H9 (cell line): ENCODE data around the gene GATA3. TPM values are rescaled to one million over a fixed set of nuclear protein-coding genes. Genes with fewer than 3 reads are reported as not detected.

Experiments used
- DNase-seq: peaks from one replicate; pipeline ENCODE4 v3.0.0-alpha.2; 2017
- H2AFZ ChIP-seq: one replicate; pipeline ENCODE4 v1.6.1; 2013; ENCODE audit warnings: mild to moderate bottlenecking, low read length, control low read depth, moderate library complexity
- H2AK5ac ChIP-seq: 2 replicates; pipeline ENCODE4 v1.6.1; 2013; ENCODE audit warnings: low read length, control low read depth, mixed read lengths; ENCODE audit not compliant: insufficient read length
- H2BK120ac ChIP-seq: one replicate; pipeline ENCODE4 v1.6.1; 2013; ENCODE audit warnings: low read depth, mild to moderate bottlenecking, low read length, control low read depth, inconsistent platforms; ENCODE audit not compliant: poor library complexity, severe bottlenecking
- H2BK12ac ChIP-seq: 2 replicates; pipeline ENCODE4 v1.6.1; 2013; ENCODE audit warnings: low read length, control low read depth, mixed read lengths, low read depth; ENCODE audit not compliant: insufficient read length
- H2BK15ac ChIP-seq: 2 replicates; pipeline ENCODE4 v1.6.1; 2013; ENCODE audit warnings: low read depth, low read length, control low read depth
- H2BK20ac ChIP-seq: one replicate; pipeline ENCODE4 v1.6.1; 2013; ENCODE audit warnings: low read depth, mild to moderate bottlenecking, low read length, control low read depth, inconsistent platforms; ENCODE audit not compliant: poor library complexity, severe bottlenecking
- H2BK5ac ChIP-seq: 2 replicates; pipeline ENCODE4 v1.6.1; 2013; ENCODE audit warnings: low read length, control low read depth, mixed read lengths; ENCODE audit not compliant: insufficient read length
- H3K14ac ChIP-seq: 2 replicates; pipeline ENCODE4 v1.6.1; 2013; ENCODE audit warnings: low read length, control low read depth; ENCODE audit not compliant: insufficient read depth
- H3K18ac ChIP-seq: 2 replicates; pipeline ENCODE4 v1.6.1; 2013; ENCODE audit warnings: low read depth, mild to moderate bottlenecking, mixed read lengths, low read length, control low read depth; ENCODE audit not compliant: insufficient read length
- H3K23ac ChIP-seq: 2 replicates; pipeline ENCODE4 v1.6.1; 2013; ENCODE audit warnings: low read length, control low read depth, mixed read lengths, low read depth; ENCODE audit not compliant: insufficient read length
- H3K23me2 ChIP-seq: 2 replicates; pipeline ENCODE4 v1.6.1; 2013; ENCODE audit warnings: low read depth, mild to moderate bottlenecking, mixed read lengths, low read length, control low read depth; ENCODE audit not compliant: insufficient read length, poor library complexity, severe bottlenecking
- H3K27ac ChIP-seq: 2 replicates; pipeline ENCODE4 v1.5.1; 2013; ENCODE audit warnings: low read length, control low read depth, mixed read lengths, low read depth; ENCODE audit not compliant: insufficient read length
- H3K27me3 ChIP-seq: 2 replicates; pipeline ENCODE4 v1.6.1; 2013; ENCODE audit warnings: low read length, control low read depth, inconsistent platforms; ENCODE audit not compliant: insufficient read depth
- H3K4ac ChIP-seq: 2 replicates; pipeline ENCODE4 v1.6.1; 2013; ENCODE audit warnings: low read depth, mild to moderate bottlenecking, control low read depth, inconsistent platforms, low read length, moderate library complexity
- H3K4me1 ChIP-seq: 2 replicates; pipeline ENCODE4 v1.6.1; 2013; ENCODE audit warnings: low read length, control low read depth, inconsistent platforms; ENCODE audit not compliant: insufficient read depth
- H3K4me2 ChIP-seq: 2 replicates; pipeline ENCODE4 v1.6.1; 2013; ENCODE audit warnings: low read length, control low read depth, mixed read lengths; ENCODE audit not compliant: insufficient read length, insufficient read depth
- H3K56ac ChIP-seq: 2 replicates; pipeline ENCODE4 v1.6.1; 2013; ENCODE audit warnings: low read depth, mild to moderate bottlenecking, mixed read lengths, low read length, control low read depth; ENCODE audit not compliant: insufficient read length
- H3K79me1 ChIP-seq: 2 replicates; pipeline ENCODE4 v1.6.1; 2013; ENCODE audit warnings: low read depth, mild to moderate bottlenecking, moderate library complexity, low read length, control low read depth, inconsistent platforms; ENCODE audit not compliant: insufficient read depth, poor library complexity, severe bottlenecking
- H3K79me2 ChIP-seq: 2 replicates; pipeline ENCODE4 v1.6.1; 2013; ENCODE audit warnings: low read length, control low read depth, inconsistent platforms; ENCODE audit not compliant: insufficient read depth
- H3K9ac ChIP-seq: 2 replicates; pipeline ENCODE4 v1.6.1; 2013; ENCODE audit warnings: low read length, control low read depth, mixed read lengths; ENCODE audit not compliant: insufficient read length; ENCODE audit errors: extremely low read depth
- H3K9me3 ChIP-seq: one replicate; pipeline ENCODE4 v1.6.1; 2013; ENCODE audit warnings: low read depth, low read length, inconsistent platforms; ENCODE audit not compliant: control insufficient read depth
- H3T11ph ChIP-seq: one replicate; pipeline ENCODE4 v1.6.1; 2013; ENCODE audit warnings: mild to moderate bottlenecking, low read length, control low read depth, inconsistent platforms
- H4K20me1 ChIP-seq: one replicate; pipeline ENCODE4 v1.6.1; 2013; ENCODE audit not compliant: control insufficient read depth, insufficient read length, insufficient read depth
- H4K5ac ChIP-seq: 2 replicates; pipeline ENCODE4 v1.6.1; 2013; ENCODE audit warnings: low read depth, mild to moderate bottlenecking, mixed read lengths, low read length, control low read depth; ENCODE audit not compliant: insufficient read length
- H4K8ac ChIP-seq: replicated peaks from 2 replicates; pipeline ENCODE4 v1.6.1; 2013; ENCODE audit warnings: low read length, control low read depth, mixed read lengths, low read depth; ENCODE audit not compliant: insufficient read length
- H4K91ac ChIP-seq: 2 replicates; pipeline ENCODE4 v1.6.1; 2013; ENCODE audit warnings: low read depth, mild to moderate bottlenecking, moderate library complexity, mixed read lengths, low read length, control low read depth; ENCODE audit not compliant: insufficient read length
- H3K27ac Mint-ChIP-seq, 3 experiments: 2 replicates in 2 of 3; 3 replicates in 1 of 3; pipeline ENCODE4 v1.8.0; 2020 to 2021; ENCODE audit warnings: mixed read lengths in 3 of 3, mild to moderate bottlenecking in 1 of 3, moderate library complexity in 1 of 3
- H3K27me3 Mint-ChIP-seq: 2 replicates; pipeline ENCODE4 v1.8.0; 2021; ENCODE audit warnings: low read depth, mild to moderate bottlenecking, moderate library complexity, mixed read lengths
- H3K36me3 Mint-ChIP-seq, 3 experiments: 2 replicates in 2 of 3; 3 replicates in 1 of 3; pipeline ENCODE4 v1.8.0; 2020 to 2021; ENCODE audit warnings: low read depth in 3 of 3, mixed read lengths in 3 of 3; ENCODE audit not compliant: insufficient read depth in 1 of 3
- H3K4me1 Mint-ChIP-seq, 2 experiments: 2 replicates each; pipeline ENCODE4 v1.8.0; 2020; ENCODE audit warnings: mixed read lengths in 2 of 2
- H3K4me3 Mint-ChIP-seq, 2 experiments: 2 replicates in 1 of 2; 3 replicates in 1 of 2; pipeline ENCODE4 v1.8.0; 2020 to 2021; ENCODE audit warnings: mild to moderate bottlenecking in 2 of 2, mixed read lengths in 2 of 2, moderate library complexity in 1 of 2
- H3K9me3 Mint-ChIP-seq, 2 experiments: 2 replicates in 1 of 2; 3 replicates in 1 of 2; pipeline ENCODE4 v1.8.0; 2020; ENCODE audit warnings: mild to moderate bottlenecking in 2 of 2, mixed read lengths in 2 of 2, moderate library complexity in 1 of 2
- WGBS: extraction: QIAGEN DNeasy Blood & Tissue Kit; methylation state at CpG from one replicate; pipeline ENCODE4 v1.1.7; 2013; ENCODE audit warnings: missing lambda C conversion rate, low lambda C conversion rate, mixed read lengths; ENCODE audit not compliant: insufficient read length; ENCODE audit errors: extremely low coverage; 5-methylcytosine and 5-hydroxymethylcytosine counted together
- total RNA-seq: library from RNA; stranded (reverse); gene quantifications from 2 replicates; pipeline ENCODE4 v1.2.1, GENCODE V29; 2021
- TF ChIP-seq, protein P1 (sequence below): fragments of 200-600 bp; sonication (generic); conservative IDR thresholded peaks from 3 replicates; pipeline ENCODE4 v1.8.0; 2021; ENCODE audit warnings: antibody characterized with exemption, mild to moderate bottlenecking

GATA3 gene
- total RNA-seq, 1 experiment from 2014 or later, result 0.31 TPM

DNA sequence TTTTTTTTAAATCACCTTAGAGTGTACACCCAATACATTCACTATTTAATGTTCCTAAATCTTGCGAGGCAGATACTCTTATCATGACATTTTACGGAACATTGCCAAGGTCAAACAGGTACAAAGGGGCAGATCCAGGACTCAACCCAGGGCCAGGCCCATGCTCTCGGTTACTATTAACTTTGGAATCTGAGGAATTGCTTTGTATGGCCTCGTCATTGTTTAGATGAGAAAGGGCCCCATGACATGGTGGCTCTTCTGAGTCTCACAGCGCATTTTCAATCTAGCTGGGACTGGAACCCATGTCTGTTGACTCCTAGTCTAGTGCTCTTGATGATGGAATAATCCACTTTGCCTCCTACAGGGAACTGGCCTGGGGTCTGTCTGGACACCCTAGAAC lies 59.1 kb downstream of the GATA3 start:
- Histone ChIP-seq H4K91ac (no peak overlapping the region), H2BK120ac (no peak overlapping the region), H3K9me3 (no peaks in the 10 kb centered on the region), H3K4ac (no peak overlapping the region), H4K5ac (no peak overlapping the region), H3K79me2 (no peaks in the 10 kb centered on the region), H2AFZ (no peak overlapping the region), H3K23me2 (no peaks in the 10 kb centered on the region), H3K14ac (no peak overlapping the region), H2BK12ac (no peak overlapping the region), H2BK5ac (no peak overlapping the region), H2BK15ac (no peak overlapping the region), H3T11ph (no peak overlapping the region), H4K8ac (no peak overlapping the region), H3K9ac (no peak overlapping the region), H3K18ac (no peak overlapping the region), H3K56ac (no peak overlapping the region), H3K4me1 (no peaks in the 10 kb centered on the region), H3K4me2 (no peak overlapping the region), H3K79me1 (no peaks in the 10 kb centered on the region), H2AK5ac (no peak overlapping the region), H2BK20ac (no peak overlapping the region), H3K27ac (no peak overlapping the region), H4K20me1 (no peaks in the 10 kb centered on the region), H3K23ac (no peak overlapping the region), H3K27me3 (no peaks in the 10 kb centered on the region)
- no peak overlapping the region for H3K4me3 Mint-ChIP-seq
- TF ChIP-seq, protein P1, sequence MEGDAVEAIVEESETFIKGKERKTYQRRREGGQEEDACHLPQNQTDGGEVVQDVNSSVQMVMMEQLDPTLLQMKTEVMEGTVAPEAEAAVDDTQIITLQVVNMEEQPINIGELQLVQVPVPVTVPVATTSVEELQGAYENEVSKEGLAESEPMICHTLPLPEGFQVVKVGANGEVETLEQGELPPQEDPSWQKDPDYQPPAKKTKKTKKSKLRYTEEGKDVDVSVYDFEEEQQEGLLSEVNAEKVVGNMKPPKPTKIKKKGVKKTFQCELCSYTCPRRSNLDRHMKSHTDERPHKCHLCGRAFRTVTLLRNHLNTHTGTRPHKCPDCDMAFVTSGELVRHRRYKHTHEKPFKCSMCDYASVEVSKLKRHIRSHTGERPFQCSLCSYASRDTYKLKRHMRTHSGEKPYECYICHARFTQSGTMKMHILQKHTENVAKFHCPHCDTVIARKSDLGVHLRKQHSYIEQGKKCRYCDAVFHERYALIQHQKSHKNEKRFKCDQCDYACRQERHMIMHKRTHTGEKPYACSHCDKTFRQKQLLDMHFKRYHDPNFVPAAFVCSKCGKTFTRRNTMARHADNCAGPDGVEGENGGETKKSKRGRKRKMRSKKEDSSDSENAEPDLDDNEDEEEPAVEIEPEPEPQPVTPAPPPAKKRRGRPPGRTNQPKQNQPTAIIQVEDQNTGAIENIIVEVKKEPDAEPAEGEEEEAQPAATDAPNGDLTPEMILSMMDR, result no peak
- WGBS, result no CpG with 5 or more reads among the region's 5 CpGs
- H3K27me3 Mint-ChIP-seq, result no peaks in the 10 kb centered on the region
- H3K36me3 Mint-ChIP-seq, result no peaks in the 10 kb centered on the region
- H3K4me1 Mint-ChIP-seq, result no peaks in the 10 kb centered on the region
- H3K9me3 Mint-ChIP-seq, result no peaks in the 10 kb centered on the region
- H3K27ac Mint-ChIP-seq, result no peak overlapping the region
- no peak for DNase-seq
